GM19099 (cell line): ENCODE measurements around the gene EIF3C.
"Not testable (repeated sequence)": the region's sequence is repeated elsewhere in the genome, so short reads cannot be mapped to it uniquely, and the experiment has no call there.

Source experiments
- POLR2A ChIP-seq: IDR thresholded peaks from 3 replicates; pipeline ENCODE4 v1.6.1; 2011; ENCODE audit warnings: low read depth; ENCODE audit not compliant: insufficient read length; ENCODE audit errors: extremely low read depth

EIF3C gene, protein sequence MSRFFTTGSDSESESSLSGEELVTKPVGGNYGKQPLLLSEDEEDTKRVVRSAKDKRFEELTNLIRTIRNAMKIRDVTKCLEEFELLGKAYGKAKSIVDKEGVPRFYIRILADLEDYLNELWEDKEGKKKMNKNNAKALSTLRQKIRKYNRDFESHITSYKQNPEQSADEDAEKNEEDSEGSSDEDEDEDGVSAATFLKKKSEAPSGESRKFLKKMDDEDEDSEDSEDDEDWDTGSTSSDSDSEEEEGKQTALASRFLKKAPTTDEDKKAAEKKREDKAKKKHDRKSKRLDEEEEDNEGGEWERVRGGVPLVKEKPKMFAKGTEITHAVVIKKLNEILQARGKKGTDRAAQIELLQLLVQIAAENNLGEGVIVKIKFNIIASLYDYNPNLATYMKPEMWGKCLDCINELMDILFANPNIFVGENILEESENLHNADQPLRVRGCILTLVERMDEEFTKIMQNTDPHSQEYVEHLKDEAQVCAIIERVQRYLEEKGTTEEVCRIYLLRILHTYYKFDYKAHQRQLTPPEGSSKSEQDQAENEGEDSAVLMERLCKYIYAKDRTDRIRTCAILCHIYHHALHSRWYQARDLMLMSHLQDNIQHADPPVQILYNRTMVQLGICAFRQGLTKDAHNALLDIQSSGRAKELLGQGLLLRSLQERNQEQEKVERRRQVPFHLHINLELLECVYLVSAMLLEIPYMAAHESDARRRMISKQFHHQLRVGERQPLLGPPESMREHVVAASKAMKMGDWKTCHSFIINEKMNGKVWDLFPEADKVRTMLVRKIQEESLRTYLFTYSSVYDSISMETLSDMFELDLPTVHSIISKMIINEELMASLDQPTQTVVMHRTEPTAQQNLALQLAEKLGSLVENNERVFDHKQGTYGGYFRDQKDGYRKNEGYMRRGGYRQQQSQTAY

DNA sequence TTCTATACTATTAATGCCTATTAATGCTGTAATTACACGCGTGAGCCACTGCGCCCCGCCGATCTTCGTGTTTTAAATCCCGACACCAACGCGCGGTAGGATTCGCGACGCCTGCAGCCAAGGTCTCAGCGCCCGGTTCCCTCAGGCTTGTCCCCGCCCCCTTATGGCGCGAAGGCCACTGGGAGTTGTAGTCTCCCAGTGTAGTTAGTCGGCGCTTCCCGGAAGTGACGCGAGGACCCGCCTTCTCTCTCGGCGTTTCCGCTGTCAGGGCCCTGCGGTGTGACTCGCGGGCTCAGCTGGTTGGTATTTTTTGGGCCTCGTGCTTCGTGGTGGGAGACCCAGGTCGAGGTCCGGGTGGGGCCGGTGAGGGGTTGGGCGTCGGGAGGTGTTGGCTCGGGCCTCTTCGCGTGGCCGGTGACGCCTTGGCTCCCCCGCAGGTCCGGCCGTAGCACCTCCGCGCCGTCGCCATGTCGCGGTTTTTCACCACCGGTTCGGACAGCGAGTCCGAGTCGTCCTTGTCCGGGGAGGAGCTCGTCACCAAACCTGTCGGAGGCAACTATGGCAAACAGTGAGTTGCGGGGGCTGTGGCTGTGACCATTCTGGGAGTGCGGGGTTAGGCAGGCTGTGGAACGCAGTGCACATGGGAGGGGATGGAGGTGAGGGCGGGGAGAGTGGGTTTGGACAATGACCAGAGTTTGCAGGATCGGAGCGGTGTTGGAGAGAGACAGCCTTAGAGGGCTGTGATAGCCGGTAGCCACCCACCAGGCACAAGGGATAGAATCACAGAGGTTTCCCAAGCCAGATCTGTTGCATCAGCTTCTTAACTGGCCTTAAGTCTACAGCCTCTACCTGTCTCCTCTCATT lies at the start of gene EIF3C:
Gene EIF3C (plus strand): TSS at position 245 of the 864 bp plus-strand sequence. CDS start 223 bp downstream, at position 468.
- TF ChIP-seq POLR2A = not testable (repeated sequence)

DNA sequence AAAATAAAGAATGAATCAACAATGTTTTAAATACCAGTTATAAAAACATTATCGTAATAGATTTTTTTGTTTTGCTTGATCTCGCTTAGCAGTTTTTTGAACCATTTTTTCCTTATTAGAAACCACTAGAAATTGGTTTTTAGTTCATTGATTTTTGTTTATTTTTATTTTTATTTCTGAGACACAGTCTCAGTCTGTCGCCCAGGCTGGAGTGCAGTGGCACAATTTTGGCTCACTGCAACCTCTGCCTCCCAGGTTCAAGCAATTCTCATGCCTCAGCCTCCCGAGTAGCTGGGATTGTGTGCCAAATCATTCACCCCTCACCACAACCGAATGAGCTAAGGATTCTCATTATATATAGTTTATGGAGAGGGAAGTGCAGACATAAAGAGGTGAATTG lies 40.2 kb downstream of the EIF3C start, which contains the start of gene NPIPB9:
Gene NPIPB9 (plus strand): TSS at position 301 of the 400 bp plus-strand sequence.
- not testable (repeated sequence) for TF ChIP-seq POLR2A
